Endothelial cell of umbilical vein (primary cell): ENCODE results near the gene ZFX. TPM values are rescaled to one million over a fixed set of nuclear protein-coding genes. Genes with fewer than 3 reads are reported as not detected.

Source experiments
- BruUV-seq: library from RNA; stranded (reverse); fragments of 400-500 nt; replicated peaks from 2 replicates; lab custom pipeline; 2021; lab: Mats Ljungman, UMichigan
- CTCF ChIA-PET: fragments of 300-600, 350-600 bp; sonication (Branson Sonifier 250); formaldehyde crosslinking; loops from one replicate; lab custom pipeline; 2021; ENCODE audit warnings: antibody characterized with exemption, inconsistent platforms; lab: Charles Lee
- POLR2A ChIA-PET: fragments of 300-600, 350-600 bp; sonication (Branson Sonifier 250); formaldehyde crosslinking; loops from one replicate; lab custom pipeline; 2021; ENCODE audit warnings: antibody characterized with exemption, inconsistent platforms; lab: Charles Lee
- DNase-seq: peaks from one replicate; pipeline ENCODE4 v3.0.0-alpha.2; 2011; ENCODE audit warnings: low read depth, low spot score
- FAIRE-seq: peaks from 2 replicates; lab custom pipeline; 2011; peaks lifted over from hg19 to GRCh38; lab: Jason Lieb, UNC
- H2AFZ ChIP-seq: 2 replicates; pipeline ENCODE4 v1.6.0; 2012; ENCODE audit warnings: low read depth, low read length, control low read depth, inconsistent platforms
- H3K27ac ChIP-seq: 2 replicates; pipeline ENCODE4 v1.5.1; 2011; ENCODE audit warnings: low read depth, mild to moderate bottlenecking, control low read depth, low read length, moderate library complexity; ENCODE audit not compliant: insufficient read depth
- H3K27me3 ChIP-seq, 2 experiments: 2 replicates each; pipeline versions ENCODE4 v1.6.0 to v1.6.1; 2011; ENCODE audit warnings: low read length in 2 of 2, mixed read lengths in 1 of 2; ENCODE audit not compliant: control insufficient read depth in 2 of 2, insufficient read depth in 2 of 2
- H3K36me3 ChIP-seq, 2 experiments: 2 replicates in 1 of 2; 3 replicates in 1 of 2; pipeline ENCODE4 v1.5.1; 2011; ENCODE audit warnings: low read length in 2 of 2, mild to moderate bottlenecking in 1 of 2, moderate library complexity in 1 of 2; ENCODE audit not compliant: control insufficient read depth in 2 of 2, insufficient read depth in 2 of 2; ENCODE audit errors: extremely low read depth in 1 of 2
- H3K4me1 ChIP-seq: 3 replicates; pipeline ENCODE4 v1.5.1; 2011; ENCODE audit warnings: mild to moderate bottlenecking, low read length; ENCODE audit not compliant: control insufficient read depth, insufficient read depth; ENCODE audit errors: extremely low read depth
- H3K4me2 ChIP-seq: 2 replicates; pipeline ENCODE4 v1.6.1; 2011; ENCODE audit warnings: low read length, control low read depth, mixed read lengths; ENCODE audit not compliant: insufficient read depth
- H3K4me3 ChIP-seq, 3 experiments: fragments of 200-600 bp in 1 of 3; sonication (generic), shearing (Covaris generic) in 1 of 3; replicated peaks in 1 of 3; 2 replicates each; pipeline ENCODE4 v1.5.1; 2011 to 2016; ENCODE audit warnings: control low read depth in 3 of 3, low read length in 3 of 3, mild to moderate bottlenecking in 2 of 3, inconsistent platforms in 1 of 3, low read depth in 1 of 3, moderate library complexity in 1 of 3; ENCODE audit not compliant: insufficient read depth in 1 of 3
- H3K79me2 ChIP-seq: 2 replicates; pipeline ENCODE4 v1.6.0; 2012; ENCODE audit warnings: low read length, inconsistent platforms; ENCODE audit not compliant: control insufficient read depth, insufficient read depth
- H3K9ac ChIP-seq: replicated peaks from 2 replicates; pipeline ENCODE3; 2011; ENCODE audit warnings: low read length, control low read depth; ENCODE audit not compliant: insufficient read depth; ENCODE audit errors: extremely low read depth
- H3K9me1 ChIP-seq: replicated peaks from 3 replicates; pipeline ENCODE4 v1.6.0; 2011; ENCODE audit warnings: mild to moderate bottlenecking, low read length; ENCODE audit not compliant: control insufficient read depth, insufficient read depth; ENCODE audit errors: extremely low read depth
- H3K9me3 ChIP-seq: replicated peaks from 2 replicates; pipeline ENCODE4 v1.5.1; 2012; ENCODE audit warnings: low read length, inconsistent platforms; ENCODE audit not compliant: control insufficient read depth, insufficient read depth
- H4K20me1 ChIP-seq: replicated peaks from 2 replicates; pipeline ENCODE3; 2011; ENCODE audit warnings: mild to moderate bottlenecking, low read length; ENCODE audit not compliant: control insufficient read depth, insufficient read depth; ENCODE audit errors: extremely low read depth
- CTCF ChIP-seq, 2 donors: IDR thresholded peaks; 1 replicate in 1 of 2; 2 replicates in 1 of 2; pipeline ENCODE4 v1.5.1; 2011; ENCODE audit warnings: low read length in 2 of 2, mild to moderate bottlenecking in 2 of 2, moderate library complexity in 2 of 2, control low read depth in 1 of 2, inconsistent platforms in 1 of 2, low read depth in 1 of 2; ENCODE audit not compliant: insufficient read depth in 1 of 2; ENCODE audit errors: extremely low read depth in 1 of 2
- EZH2 ChIP-seq: IDR thresholded peaks from 2 replicates; pipeline ENCODE4 v1.6.1; 2012; ENCODE audit warnings: borderline replicate concordance, low read depth, mild to moderate bottlenecking, moderate library complexity, low read length, inconsistent platforms; ENCODE audit not compliant: severe bottlenecking
- FOS ChIP-seq: IDR thresholded peaks from 2 replicates; pipeline ENCODE4 v1.6.1; 2011; ENCODE audit warnings: mild to moderate bottlenecking, low read length, moderate library complexity, borderline replicate concordance; ENCODE audit not compliant: insufficient read depth
- GATA2 ChIP-seq: IDR thresholded peaks from 2 replicates; pipeline ENCODE4 v1.7.0; 2011; ENCODE audit warnings: low read depth, mild to moderate bottlenecking, moderate library complexity, mixed read lengths, low read length; ENCODE audit not compliant: insufficient read length, insufficient read depth
- JUN ChIP-seq: IDR thresholded peaks from 2 replicates; pipeline ENCODE4 v1.6.1; 2011; ENCODE audit warnings: borderline replicate concordance, low read depth; ENCODE audit not compliant: insufficient read length, insufficient read depth
- MAX ChIP-seq: IDR thresholded peaks from 2 replicates; pipeline ENCODE4 v1.6.1; 2011; ENCODE audit not compliant: insufficient read depth, insufficient read length
- MYC ChIP-seq: IDR thresholded peaks from one replicate; pipeline ENCODE4 v1.6.1; 2011; ENCODE audit warnings: mild to moderate bottlenecking, low read depth, low read length
- POLR2A ChIP-seq: IDR thresholded peaks from 2 replicates; pipeline ENCODE4 v1.6.1; 2012; ENCODE audit warnings: low read depth, mild to moderate bottlenecking, control low read depth, low read length
- POLR2AphosphoS5 ChIP-seq: IDR thresholded peaks from 2 replicates; pipeline ENCODE4 v1.6.1; 2012; ENCODE audit warnings: low read depth, mild to moderate bottlenecking, control low read depth, low read length, moderate library complexity; ENCODE audit not compliant: insufficient read depth
- dilution Hi-C: fragments of 300-500 bp; cut with MboI; formaldehyde crosslinking; loops from one replicate; pipeline ENCODE4 v1.15.0; 2019; ENCODE audit warnings: low sequenced_read_pairs; ENCODE audit not compliant: extremely low pct_ligation_motif_present
- intact Hi-C: fragments of 100-400 bp; cut with micrococcal nuclease; formaldehyde crosslinking; loops from one replicate; pipeline ENCODE4 v1.10.0; 2022
- polyA plus RNA-seq, 4 experiments: library from polyadenylated mRNA; depleted of rRNA in 3 of 4; stranded (reverse) in 3 of 4; unstranded in 1 of 4; fragments of >200 nt; gene quantifications; 2 replicates each; pipeline versions ENCODE4 v1.2.1 to v1.2.3, GENCODE V29; 2011 to 2012; ENCODE audit warnings: missing spikeins in 1 of 4
- total RNA-seq: library from RNA; stranded (reverse); gene quantifications from 2 replicates; pipeline ENCODE4 v1.2.3, GENCODE V29; 2021

ZFX gene
- total and polyA plus RNA-seq, 2 donors (not counting 3 experiments of a cell fraction or from before 2014, with no cell fraction given): 11.4 to 34.1 TPM

GRCh38 chrX:24210190-24210589 lies 60.7 kb downstream of the ZFX start:
- Histone ChIP-seq H3K4me2 (no peak overlapping the region), H2AFZ (no peak overlapping the region), H4K20me1 (no peaks in the 10 kb centered on the region), H3K36me3 (peaks cover 0 to 10% of the 10 kb centered on the region in 2 experiments), H3K27me3 (no peaks in the 10 kb centered on the region), H3K4me1 (no peaks in the 10 kb centered on the region), H3K9me1 (no peaks in the 10 kb centered on the region), H3K9ac (no peak overlapping the region), H3K79me2 (peaks cover 4% of the 10 kb centered on the region), H3K9me3 (no peaks in the 10 kb centered on the region), H3K4me3 (no peak overlapping the region), H3K27ac (no peak overlapping the region)
- DNase-seq (no peak), FAIRE-seq (no peak)
- no peak for TF ChIP-seq JUN
- no peak for TF ChIP-seq MYC
- no peak for TF ChIP-seq POLR2A
- no peak for TF ChIP-seq MAX
- no peak for TF ChIP-seq FOS
- no peak for TF ChIP-seq GATA2
- TF ChIP-seq POLR2AphosphoS5: no peak
- no peak for TF ChIP-seq EZH2
- no peak for TF ChIP-seq CTCF (IDR thresholded peaks at IDR 0.05; ENCODE audit: extremely low read depth in 1 of 2, insufficient read depth in 1 of 2, low read depth in 1 of 2, low read length in 2 of 2)
- CTCF ChIA-PET: no interaction called here
- intact Hi-C loops (no loop called here), dilution Hi-C loops (no loop called here)
- BruUV-seq: no TSS peak
- POLR2A ChIA-PET: no interaction called here
